Activated CD8-positive, alpha-beta memory T cell treated with anti-CD3 and anti-CD28 coated beads, Interleukin-2, amount 50 U/mL, for 48 hours (primary cell): ENCODE measurements around the gene NEDD8.
A peak's percentile ranks its signal among the peaks of the same experiment; 100 is the strongest.
"Not testable (repeated sequence)": the region's sequence is repeated elsewhere in the genome, so short reads cannot be mapped to it uniquely, and the experiment has no call there.

ENCODE experiments used
- DNase-seq: peaks from one replicate; pipeline ENCODE4 v3.0.0-alpha.2; 2020

NEDD8 gene

GRCh38 chr14:24245350-24245749 lies 13.2 kb upstream of the NEDD8 start:
- not testable (repeated sequence) for DNase-seq

DNA sequence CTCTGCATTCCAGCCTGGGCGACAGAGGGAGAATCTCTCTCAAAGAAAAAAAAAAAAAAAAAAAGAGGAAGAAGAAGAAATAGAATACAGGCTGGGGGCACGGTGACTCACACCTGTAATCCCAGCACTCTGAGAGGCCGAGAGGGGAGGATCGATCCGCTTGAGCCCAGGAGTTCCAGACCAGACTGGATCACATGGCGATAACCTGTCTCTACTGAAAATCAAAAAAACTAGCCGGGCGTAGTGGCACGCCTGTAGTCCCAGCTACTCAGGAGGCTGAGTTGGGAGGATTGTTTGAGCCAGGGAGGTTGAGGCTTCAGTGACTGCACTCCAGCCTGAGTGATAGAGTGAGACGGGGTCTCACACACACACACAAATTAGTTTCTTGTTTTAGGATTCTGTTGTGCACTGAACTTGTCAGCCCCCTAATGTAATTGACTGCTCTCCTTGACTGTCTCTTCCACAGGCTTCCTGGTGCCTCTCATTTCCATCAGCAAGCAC lies 11.2 kb upstream of the NEDD8 start:
- DNase-seq = no peak

DNA sequence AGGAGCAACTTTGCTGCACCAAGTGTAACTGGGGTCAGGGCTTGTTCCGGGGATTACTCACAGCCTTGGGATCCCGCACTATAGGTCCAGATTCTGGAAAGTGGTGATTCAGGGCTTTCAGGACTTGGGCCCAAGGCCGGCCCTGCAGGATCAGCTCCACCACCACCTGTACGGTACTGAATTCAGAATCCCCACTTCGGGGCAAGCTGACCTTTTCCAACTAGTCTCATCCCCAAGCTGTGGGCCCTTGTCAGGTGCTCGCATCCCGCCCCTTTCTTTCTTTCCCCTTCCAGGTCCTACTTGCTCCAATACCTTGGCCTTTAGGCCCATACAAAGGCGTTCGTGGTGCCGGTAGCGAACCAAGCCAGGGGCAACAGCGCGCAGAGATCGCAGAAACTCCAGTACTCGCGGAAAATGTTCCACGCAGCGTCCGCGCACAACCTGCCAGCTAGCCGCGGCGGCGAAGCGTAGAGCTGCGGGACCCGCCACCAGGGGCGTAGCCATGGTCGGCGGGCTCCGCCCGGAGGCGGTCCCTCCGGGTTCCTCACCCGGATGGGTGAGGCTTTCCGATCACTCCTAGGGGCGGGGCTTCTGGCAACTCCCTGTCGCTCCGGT lies 9.8 kb upstream of the NEDD8 start:
- no peak for DNase-seq

DNA sequence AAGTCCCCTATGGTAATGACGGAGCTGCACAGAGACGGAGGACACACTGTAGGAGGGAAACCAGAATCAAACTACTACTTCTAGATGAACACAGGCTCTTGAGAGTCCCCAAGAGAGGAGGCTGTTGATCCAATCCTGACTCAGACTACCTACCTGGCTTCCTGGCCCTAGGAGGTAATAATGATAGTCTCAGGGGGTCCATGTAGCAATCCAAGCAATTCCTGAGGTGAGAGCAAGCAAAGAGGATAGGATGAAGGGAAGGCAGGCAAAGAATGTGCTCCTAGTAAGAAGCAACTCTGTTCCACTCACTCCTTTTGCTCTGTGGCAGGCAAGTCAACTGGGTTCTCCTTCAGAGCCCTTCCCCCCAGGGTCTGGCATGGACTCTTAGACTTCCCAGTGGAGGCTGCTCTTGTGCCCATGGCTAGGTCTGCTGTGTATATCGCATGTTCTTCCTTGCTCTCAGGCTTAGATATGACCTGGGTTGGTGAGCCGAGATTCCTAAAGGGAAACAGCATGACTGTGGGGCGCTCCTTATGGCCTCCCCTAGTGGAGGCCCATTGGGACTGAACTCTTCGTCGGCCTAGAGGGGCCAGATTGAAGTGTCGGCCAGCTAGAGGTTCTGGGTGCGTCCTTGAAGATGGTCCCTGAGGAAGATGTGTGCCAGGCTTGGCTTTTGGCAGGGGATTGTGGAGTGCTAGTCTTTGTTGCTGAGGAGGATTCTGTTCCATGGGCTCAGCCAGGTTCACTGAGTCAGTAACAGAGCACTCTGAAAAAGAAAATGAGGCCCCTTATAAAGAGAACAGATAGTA lies 8.1 kb upstream of the NEDD8 start:
- DNase-seq = no peak

DNA sequence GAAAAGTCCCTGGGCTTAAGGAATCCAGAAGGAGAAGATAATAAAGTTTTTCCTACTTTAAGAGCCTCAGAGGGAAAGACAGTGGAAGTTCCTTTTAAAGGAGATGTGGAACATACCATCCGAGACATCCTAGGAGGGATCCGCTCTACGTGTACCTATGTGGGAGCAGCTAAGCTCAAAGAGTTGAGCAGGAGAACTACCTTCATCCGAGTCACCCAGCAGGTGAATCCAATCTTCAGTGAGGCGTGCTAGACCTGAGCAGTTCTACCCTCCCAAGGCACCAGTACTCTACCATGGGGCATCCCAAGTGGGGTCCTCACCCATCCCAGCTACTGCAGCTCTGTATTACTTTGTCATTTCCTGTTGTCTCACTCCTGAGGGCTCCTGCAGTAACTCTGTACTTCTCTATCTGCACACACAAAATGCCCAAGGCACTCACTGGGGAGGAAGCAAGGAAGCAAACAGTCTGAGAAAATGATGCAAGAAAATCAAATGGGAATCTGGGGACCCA lies 6.4 kb upstream of the NEDD8 start:
- DNase-seq = no peak

DNA sequence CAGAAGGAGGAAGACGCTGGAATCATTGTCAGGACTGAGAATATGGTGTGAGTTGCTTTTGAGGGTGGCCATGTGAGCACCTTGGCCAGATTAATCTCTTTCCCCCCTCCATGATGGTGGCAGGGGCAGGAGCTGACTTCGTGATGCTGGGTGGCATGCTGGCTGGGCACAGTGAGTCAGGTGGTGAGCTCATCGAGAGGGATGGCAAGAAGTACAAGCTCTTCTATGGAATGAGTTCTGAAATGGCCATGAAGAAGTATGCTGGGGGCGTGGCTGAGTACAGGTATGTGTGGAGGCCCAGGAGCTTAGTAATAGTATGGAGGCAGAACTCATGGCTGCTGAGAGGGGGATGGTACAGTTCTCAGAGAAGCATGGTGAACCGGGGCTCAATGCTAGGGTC lies 6.0 kb upstream of the NEDD8 start:
- DNase-seq = no peak

- no peak for DNase-seq
Measured at GRCh38 chr14:24237463-24237955, 5.3 kb upstream of the NEDD8 start.

- DNase-seq = no peak
Measured at GRCh38 chr14:24236689-24237462, 4.7 kb upstream of the NEDD8 start.

GRCh38 chr14:24235804-24236688 lies 3.9 kb upstream of the NEDD8 start:
- no peak for DNase-seq

DNA sequence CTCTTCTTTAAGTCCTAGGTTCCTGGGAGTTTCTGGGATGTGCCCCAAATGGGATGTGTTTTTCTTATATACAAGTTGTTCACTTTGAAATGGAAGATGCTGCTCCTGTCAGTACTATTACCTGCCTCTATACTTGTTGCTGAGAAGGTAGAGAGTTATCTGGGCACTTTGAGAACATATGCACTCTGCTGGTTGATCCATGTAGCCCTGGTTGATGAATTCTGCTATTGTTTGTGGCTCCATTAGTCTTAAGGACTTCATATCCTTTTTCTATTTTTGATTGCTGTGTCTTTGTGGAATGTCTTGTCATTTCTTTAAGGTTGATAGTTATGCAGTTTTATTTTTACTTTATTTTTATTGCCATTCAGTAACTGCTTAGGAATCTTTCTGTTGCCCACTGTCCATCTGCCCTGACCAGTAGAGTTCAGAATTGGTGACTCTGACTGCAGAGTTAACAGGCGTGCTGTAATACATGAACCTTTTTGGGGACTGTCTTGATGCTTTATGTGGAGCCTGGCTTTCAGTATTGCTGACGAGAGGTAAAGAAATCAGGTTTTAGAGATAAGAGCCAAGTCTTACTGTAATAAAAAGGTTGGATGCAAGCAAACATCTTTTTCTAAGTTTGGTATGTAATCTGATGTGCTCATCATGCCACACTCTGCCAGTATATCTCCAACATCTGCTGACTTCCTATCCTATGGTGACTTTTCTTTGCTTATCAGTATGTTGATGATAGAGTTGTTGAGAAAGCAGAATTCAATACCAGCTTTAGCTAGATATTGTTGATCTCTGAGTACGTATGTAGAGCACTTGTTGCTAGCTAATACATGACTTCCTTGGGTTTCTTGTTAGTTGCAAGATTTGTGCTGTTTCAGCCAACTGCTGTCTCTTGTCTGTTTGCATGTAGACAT lies 2.2 kb upstream of the NEDD8 start:
- no peak for DNase-seq

DNA sequence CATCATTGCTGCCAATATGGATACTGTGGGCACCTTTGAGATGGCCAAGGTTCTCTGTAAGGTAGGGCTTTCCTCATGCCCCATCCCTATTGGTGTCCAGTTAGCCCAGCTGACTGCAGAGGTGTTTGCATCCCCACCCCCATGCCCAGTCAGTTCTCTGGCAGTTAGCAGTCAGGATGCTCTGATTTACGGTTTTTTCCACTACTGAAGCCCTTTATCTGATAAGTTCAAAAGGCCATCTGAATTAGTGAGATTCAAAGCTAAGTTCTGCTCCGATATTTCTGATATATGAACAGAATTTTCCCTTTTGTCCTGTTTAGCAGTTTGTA lies 1.3 kb upstream of the NEDD8 start:
- no peak for DNase-seq

DNA sequence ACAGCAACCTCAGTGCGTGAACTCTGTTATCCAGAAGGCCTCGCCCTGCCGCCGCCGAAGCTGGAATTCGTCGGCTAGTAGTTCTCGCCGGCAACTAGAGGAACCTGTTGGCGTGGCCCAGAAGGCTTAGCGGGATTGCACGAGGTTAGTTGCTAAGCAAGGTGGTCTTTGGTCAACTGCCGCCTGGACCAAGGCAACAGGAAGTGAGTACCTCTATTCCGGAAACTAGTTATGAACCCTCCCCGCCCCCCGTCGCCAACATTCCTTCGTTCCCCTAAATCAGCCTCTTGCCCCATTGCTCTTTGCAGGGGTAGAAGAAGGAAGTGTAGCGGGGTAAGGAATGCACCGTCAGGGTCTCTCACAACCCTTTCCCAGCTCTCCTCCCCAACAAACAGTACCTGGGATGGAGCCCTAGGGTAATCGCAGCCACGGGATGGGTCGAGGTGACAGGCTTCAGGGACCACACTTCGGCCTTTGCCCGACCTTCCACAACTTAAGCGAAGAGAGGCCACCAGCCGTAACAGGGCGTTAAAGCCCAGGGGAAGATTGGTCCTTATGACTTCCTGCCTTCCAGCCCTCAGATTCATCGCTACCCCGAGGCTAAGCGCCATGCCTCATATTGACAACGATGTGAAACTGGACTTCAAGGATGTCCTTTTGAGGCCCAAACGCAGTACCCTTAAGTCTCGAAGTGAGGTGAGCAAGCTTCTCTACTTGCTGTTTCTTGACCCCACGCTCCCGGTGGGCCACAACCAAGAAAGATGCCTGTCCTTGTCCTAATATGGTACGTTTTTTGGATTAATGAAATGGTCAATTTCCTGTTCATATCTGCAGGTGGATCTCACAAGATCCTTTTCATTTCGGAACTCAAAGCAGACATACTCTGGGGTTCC lies 724 bp upstream of the NEDD8 start, which contains the start of gene GMPR2:
GMPR2 (plus strand) TSS at position 285 of the 893 bp plus-strand sequence; CDS start at position 610, 325 bp downstream.
- DNase-seq = no peak

DNA sequence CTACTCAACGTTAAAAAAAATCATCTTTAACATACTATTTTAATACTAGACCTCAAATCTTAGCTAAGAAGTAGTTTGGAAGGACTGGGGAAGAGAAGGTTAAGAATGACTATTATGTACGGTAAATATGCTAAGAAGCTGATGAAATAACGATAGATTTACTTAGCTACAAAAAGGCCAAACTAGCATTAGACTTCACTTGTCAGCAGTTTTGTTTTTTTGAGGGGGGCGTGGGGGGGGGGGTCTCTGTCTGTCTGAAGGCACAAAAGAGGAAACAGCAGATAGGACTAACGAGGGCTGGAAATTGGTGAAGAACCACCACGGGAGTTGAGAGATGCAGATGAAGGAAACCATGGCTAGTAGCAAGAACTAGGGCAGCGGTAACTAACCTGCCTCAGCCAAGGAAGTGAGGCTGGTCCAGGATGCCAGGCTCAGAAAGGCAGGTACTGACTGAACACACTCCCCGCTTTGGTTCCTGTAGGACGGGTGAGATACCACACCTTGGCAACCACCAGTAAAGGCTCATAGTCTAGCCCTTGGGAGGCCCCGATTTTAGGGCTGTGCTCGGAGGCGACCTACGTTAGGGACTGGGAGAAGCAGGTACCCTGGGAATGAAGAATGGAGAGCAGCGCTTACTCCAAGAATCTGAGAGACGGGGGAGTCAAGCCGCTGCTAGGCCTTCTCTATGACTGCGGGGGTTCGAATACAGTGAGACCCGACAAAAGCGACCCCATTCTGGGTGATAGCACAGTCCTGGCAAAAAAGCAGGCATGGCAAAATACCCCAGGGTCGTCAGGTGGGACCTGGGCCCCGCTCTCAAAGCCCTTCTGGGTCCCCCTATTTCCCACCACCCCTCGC lies 675 bp downstream of the NEDD8 start:
- peak; percentile 63 for DNase-seq

- no peak for DNase-seq
Measured at GRCh38 chr14:24228902-24229301, 3.3 kb downstream of the NEDD8 start.

- no peak for DNase-seq
Measured at GRCh38 chr14:24226473-24226872, 5.7 kb downstream of the NEDD8 start.

GRCh38 chr14:24224618-24225071 lies 7.5 kb downstream of the NEDD8 start:
- DNase-seq = no peak

DNA sequence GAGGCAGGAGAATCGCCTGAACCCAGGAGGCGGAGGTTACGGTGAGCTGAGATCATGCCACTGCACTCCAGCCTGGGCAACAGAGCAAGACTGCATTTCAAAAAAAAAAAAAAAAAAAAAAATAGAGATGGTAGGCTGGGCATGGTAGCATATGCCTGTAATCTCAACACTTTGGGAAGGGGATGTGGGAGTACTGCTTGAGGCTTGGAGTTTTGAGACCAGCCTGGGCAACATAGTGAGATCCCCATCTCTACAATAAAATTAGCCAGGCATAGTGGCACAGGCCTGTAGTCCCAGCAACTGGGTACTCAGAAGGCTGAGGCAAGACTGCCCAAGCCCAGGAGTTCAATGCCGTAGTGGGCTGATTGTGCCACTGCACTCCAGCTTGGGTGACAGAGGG lies 9.2 kb downstream of the NEDD8 start:
- DNase-seq = not testable (repeated sequence)

DNA sequence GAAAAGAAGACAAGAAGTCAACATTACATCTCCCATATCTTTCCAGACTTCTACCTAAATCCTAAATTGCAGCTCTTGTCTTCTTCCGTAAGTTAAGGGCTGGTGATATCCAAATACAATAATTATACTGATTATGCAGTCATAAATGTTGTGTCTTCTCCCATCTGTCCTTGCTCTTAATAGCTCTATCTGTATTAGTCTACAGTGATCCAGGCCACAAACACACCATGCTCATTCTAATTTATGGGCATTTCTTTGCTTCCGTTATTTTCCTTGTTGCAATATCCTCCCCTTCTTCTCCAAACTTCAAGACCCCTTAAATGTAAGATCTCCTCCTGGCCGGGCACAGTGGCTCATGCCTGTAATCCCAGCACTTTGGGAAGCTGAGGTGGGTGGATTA lies 12.6 kb downstream of the NEDD8 start:
- DNase-seq = no peak

- no peak for DNase-seq
Measured at GRCh38 chr14:24219080-24219479, 13.1 kb downstream of the NEDD8 start.
